GM18507 (cell line): Measurements from ENCODE around the gene GALNT17.

Experiments
- DNase-seq: peaks from one replicate; pipeline ENCODE4 v3.0.0; 2011; ENCODE audit warnings: low read depth; ENCODE audit not compliant: insufficient read length; ENCODE audit errors: extremely low spot score
- FAIRE-seq: peaks from 2 replicates; lab custom pipeline; 2011; peaks lifted over from hg19 to GRCh38; lab: Jason Lieb, UNC

The GALNT17 gene

DNA sequence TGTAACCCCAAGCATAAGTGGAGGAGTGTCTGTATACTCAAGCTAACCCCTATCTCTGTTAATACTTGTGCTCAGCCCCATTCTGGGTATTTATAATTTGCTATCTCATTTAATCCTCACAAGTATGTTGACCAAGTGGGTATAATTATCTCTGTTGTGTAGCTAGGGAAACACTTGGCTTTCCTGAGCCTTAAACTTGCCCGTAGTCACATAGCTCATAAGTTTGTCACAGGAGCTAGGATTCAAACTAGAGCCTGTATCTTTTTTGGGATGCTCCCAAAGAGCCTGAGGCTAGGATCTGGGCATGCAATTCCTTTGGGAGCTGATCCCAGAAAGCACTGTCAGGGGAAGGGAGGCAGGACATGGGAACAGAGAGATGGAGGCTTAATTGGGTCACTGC is 377.4 kb downstream of the GALNT17 start:
- FAIRE-seq (no peak), DNase-seq (no peak)

DNA sequence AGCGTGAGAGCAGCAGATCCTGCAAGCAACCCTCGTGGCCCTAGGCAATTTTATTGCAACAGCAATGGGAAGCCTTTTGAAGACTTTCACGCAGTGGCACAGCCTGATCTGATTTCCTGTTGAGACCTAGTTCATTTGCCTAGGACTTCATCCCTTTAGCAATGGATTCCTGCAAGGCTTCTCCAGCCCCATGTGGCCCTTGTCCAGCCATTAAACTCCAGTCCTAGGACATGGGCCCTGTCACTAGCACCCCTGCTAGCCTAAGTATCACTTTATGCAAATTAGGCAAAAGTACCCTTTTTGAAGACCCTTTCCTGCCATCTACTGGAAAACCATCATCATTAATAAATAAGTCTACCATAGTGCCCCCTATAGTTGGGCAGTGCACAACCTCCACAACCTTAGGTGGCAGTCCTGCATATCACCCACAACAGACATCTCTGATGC is 379.4 kb downstream of the GALNT17 start:
- DNase-seq (no peak), FAIRE-seq (no peak)

DNA sequence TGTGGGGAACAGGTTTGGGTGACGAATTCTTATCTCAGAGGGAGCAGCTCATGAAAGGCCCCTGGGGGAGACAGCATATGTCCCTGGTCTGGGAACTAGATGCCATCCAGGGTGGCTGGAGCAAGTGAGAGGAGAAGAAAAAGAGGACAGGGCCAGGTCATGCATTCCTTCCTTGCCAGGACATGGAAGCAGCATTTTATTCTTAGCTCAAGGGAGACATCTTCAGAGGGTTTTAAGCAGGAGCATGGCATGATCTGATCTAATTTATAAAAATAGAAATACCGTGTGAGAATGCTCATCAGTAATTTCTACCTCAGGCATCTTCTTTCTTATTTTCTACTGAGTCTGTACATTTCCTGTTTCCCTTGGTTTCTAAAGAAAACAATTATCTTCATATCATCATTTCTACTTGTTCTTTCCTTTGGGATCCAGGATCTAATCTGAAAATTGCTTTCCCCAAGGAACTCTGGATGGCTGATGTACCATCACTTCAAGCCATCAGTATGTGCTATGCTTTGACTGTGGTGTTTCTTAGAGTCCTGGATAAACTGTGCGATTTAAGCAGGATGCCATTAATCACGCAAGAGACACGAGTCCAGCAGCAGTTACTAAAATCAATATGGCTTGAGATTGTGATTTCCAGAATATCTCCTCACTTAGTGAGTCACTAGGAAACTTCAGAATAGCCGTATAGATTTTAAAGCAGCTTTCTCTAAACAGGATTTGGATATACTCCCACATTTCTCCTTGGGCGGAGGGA is 386.2 kb downstream of the GALNT17 start:
- DNase-seq: no peak
- no peak for FAIRE-seq

DNA sequence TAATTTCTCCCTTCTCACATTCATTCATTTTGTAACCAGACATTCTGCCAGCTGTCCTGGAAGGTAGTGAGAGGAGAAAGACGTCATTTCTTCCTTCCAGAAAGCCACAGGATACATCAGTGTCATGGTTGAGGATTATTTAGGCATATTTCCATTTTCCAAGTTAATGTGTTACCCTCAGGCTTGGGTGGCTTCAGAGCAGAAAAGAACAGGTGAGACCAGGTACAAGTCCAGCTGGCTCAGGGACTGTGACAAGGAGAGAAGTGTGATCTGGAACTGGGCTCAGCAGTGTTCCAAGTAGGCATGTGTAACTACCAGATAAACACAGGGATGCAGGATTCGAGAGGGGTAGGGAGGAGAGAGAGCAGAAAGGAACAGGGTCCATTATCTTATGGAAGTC is 386.9 kb downstream of the GALNT17 start:
- DNase-seq (no peak), FAIRE-seq (no peak)

DNA sequence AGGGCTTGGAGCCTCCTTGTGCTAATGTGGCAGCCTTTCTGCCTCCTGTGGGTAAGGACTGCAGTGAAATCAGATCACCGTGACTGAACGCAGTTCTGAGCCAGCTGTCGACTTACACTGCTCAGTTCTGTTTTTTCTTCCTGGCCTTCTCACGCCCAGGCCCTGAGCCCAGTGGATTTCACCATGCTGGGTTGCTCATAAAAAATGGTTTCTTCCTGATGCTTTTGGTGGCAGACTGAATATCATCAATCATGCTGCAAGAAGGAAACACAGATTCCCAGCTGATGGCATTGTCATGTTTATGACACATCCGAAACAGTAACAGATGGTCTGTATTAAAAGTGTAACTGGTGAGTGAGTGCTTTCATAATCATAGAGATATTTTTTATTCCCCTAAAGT is 389.6 kb downstream of the GALNT17 start:
- DNase-seq (no peak), FAIRE-seq (no peak)

DNA sequence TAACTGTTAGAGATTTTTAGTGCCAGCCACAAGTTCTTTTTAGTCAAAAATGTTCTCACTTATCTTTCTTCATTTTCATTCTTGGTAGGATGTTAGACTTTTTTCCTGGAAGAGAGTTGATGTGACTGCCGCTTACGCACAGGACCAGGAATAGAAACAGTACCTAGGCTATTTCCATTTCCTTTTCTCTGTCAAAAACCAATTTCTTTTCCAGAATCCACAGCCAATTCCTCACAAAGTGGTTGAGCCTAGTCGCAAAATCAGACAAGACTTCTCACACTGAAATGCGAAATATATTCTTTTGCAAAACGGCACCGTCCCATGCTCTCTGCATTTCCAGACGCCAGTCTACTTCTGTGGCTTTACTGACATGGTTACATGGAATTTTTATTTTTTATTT is 394.2 kb downstream of the GALNT17 start:
- FAIRE-seq: no peak

DNA sequence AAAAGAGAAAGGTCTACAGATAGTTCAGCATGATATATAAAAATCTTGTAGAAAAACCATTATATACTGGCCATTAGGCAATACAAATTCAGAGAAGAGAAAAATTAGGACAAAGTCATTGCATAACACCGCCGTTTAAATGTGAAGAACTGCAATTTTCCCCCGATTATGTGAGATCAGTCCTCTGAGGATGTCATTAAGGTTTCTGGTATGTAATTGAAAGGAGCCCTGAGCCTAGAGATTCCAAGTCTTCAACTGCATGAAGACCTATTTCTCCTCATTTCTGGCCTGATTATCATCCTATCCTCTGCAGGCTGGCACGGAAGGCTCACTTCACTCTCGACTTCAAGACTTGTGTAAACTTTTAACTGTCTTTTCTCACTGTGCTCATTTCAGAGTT is 395.3 kb downstream of the GALNT17 start:
- no peak for FAIRE-seq
- no peak for DNase-seq

More for the DNA sequence above, 394.2 kb downstream of the GALNT17 start:
- DNase-seq: no peak

DNA sequence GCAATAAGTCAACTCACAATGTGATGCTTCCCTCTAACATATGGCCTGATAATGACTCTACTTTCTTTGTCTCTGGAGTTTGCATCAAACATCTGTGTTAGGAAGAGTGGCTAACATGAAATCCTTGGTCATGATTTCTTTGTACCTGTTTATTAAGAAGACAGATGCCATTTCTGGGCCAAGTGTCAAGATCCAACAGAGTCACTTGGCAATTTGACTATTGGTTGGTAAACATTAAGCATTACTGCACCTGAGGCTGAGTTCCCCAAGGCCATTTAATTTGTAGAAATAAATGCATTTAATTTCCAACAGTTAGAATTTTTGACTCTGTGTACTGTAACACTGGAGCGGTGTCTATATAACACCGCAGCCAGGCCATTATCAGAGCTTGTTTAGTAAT is 403.7 kb downstream of the GALNT17 start:
- no peak for FAIRE-seq
- DNase-seq: no peak

DNA sequence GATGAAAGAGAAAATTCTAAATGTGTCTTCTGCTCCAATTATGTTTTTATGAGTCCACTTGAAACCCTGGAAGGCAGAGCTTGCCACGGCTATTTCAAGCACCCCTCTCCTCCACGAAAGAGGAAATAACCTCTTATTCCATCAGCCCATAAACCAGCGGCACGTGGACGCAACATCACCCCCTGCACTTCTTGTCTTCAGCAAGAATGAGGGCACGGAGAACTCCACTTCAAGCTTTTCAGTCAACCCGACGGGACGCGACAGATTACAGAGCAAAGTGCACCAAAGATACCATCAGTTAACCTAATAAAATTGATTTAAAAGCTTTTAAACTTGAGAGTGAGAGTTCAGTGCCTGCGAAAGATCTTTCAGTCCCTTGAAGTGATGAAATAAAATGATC is 406.3 kb downstream of the GALNT17 start:
- no peak for DNase-seq
- no peak for FAIRE-seq

DNA sequence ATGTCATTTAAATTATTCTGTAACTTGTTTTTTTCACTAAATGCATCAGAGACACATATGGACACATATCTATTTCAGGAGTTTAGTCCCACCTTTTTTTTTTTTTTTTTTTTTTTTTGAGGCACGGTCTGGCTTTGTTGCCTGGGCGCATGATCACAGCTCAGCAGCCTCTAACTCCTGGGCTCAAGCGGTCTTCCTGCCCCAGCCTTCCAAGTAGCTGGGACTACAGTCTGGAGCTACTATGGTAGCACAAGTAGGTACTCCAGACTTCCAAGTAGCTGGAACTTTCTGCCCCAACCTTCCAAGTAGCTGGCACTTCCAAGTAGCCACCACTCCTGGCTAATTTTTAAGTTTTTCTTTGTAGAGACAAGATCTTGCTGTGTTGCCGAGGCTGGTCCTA is 407.7 kb downstream of the GALNT17 start:
- FAIRE-seq: no peak

DNA sequence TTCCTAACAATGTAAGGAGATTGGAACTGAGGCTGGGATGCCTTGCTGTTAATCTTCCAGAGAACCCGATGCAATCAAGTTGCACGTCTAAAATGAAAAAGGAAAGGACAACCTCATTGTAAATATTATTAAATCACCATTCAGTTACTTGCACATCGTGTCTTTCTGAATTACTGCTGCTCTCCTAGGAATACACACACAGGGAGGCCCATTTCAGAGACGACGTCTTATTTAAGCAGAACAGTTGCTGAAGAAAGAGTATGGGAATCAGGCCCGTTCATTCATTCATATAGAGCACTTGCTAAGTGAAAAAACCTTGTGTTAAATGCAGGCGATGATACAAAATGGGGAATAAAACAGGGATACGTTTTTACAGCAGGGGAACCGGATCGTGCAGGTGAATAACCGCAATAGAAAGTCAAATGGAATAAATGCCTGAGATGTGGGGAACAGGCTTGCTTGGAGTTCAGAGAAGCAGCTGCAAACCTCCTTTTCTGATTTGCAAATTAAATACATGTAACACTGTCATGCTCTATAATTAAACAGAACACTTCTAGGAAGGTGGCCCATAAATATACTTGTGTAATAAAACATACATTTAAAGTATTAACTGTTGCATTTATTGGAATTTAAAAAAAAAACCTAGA is 409.9 kb downstream of the GALNT17 start:
- FAIRE-seq (no peak), DNase-seq (no peak)

More for the DNA sequence above, 407.7 kb downstream of the GALNT17 start:
- no peak for DNase-seq

DNA sequence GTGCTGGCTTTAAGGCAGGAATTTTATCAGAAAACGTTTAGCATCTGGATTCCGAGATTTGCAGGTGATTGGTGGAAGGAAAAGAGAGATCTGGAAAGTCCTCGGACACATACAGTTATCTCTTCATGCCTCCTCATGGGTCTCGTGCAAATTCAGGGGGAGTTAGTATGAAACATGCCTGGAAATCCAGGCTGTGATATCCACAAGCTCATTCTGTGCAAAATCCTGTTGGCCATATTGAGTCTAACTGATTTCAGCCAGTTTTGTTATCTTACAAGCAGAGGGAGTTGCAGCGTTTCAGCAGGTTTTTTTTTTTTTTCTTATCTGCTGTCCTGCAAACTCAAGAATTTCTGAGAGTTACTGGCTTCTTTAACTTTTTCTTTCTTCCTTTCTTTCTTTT is 411.5 kb downstream of the GALNT17 start:
- DNase-seq (no peak), FAIRE-seq (no peak)

DNA sequence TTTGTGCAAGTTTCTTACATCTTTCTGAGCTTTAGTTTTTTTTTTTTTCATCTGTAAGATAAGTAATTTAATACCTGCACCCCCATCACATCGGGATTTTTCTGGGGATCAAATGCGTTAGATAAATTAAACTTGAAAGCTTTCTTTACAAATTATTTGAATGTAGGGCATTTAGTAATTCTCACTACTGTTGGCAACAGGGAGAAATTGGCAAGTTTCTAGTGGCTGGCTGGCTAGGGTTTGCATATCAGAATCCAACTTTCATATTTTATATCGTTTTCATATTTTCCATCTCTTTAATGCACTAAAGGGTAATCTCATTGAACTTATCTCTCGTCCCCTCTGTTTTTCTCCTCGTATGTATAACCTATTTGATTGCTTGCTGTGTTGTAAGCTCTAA is 412.9 kb downstream of the GALNT17 start:
- no peak for FAIRE-seq

DNA sequence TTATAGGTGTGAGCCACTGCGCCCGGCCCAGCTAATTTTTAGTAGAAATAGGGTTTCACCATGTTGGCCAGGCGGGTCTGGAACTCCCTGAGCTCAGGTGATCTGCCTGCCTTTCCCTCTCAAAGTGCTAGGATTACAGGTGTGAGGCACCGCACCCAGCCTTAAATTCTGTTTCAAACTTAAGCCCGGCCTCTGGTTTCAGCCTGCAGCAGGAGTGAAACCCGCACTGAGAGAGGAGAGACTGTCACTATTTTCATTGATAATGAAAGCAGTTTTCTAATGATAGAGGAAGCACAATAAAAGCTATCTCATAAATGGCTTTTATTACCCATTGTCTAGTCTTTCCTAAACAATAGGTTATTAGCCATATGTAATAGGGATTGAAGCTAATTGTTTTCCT is 415.5 kb downstream of the GALNT17 start:
- DNase-seq: no peak

More for the DNA sequence above, 412.9 kb downstream of the GALNT17 start:
- DNase-seq: no peak

DNA sequence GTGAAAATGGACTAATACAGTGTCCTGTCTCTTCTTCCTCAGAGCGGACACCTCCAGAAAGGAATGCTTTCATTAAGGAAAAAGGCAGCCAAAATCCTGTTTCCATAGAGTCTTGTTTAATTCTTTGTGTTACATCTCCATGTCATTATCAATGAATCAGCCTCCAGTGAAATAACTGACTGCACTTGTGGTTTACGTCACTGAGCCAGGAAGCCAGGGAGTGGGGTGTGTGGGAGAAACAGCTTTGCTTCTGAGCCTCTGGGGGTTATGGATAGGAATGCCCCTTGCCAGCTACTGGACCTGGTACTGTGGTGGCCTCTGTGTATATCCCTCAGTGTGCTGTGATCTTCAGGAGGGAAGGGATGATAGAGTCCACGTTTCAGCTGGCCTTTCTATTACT is 416.8 kb downstream of the GALNT17 start:
- no peak for DNase-seq
- FAIRE-seq: no peak

More for the DNA sequence above, 415.5 kb downstream of the GALNT17 start:
- no peak for FAIRE-seq

DNA sequence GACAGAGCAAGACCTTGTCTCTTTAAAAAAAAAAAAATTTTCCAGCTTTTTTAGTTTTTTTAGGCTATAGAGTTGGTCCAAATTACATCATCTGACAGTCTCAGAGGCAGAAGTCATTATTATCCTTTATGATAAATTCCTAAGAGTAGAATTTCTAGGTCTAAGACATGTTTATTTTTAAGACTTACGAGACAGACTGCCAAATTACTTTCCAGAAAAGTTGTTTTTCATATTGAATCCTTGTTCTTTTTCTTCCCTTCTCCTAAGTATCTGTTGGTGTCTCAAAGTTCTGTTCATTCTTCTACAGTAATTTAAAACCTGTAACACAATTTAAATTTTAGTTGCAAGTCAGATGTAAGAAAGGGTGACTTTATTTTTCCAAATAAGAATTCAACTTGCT is 421.4 kb downstream of the GALNT17 start:
- DNase-seq: no peak
- FAIRE-seq: no peak

DNA sequence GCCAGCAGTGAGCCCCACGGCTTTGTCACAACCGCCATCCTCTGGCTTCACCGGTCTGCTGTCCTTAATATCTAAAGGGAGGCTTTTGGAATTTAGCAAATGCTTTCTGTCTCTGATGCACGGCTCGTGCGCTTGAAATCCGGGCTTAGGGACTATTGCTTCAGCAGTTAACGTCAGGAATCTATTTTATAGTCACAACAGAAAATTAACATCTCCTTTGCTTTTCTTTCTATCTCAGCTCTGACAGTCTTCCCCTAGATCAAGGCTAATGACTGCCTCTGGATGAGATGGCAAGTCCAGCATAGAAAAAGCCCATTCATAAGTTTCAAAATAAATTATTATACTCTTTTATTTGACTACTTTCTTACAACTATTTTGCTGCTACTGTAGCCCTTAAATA is 423.8 kb downstream of the GALNT17 start:
- FAIRE-seq: no peak
- DNase-seq: no peak

DNA sequence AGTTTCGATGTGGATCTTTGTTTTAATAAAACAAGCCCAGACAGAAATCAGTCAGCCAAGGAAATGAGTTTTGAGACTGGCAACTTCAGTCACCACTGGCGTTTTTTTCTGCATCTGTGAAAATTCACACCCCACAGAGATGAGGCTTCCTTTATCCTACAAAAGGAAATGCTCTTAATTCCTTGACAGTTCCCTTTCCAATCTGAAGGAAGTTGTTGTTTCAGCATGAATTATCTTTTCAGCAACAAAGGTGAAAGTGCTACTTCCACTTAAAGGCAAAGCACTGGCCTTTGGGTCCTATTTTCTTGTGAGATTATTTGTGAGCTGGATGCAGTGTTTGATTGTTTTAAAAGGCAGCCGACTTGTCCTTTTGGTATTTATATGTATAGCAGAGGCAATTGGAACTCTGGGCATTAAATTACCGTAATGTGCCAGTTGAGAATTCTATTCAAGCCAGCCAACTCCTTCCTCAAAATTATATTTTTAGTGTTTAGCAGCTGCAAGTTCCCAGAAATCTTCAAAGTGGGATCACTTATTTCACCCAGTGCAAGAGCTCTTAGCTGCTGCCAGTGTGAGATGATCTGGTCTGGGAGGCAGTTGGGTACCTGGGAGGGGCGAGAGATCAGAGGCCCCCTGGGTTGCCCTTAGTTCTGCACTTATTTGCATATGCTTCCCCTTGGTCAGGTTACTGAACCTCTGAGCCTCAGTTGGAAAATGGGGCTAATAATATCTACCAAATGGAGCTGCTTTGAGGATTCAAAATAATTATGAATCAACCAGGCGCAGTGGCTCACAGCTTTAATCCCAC is 427.1 kb downstream of the GALNT17 start:
- DNase-seq (no peak), FAIRE-seq (no peak)

DNA sequence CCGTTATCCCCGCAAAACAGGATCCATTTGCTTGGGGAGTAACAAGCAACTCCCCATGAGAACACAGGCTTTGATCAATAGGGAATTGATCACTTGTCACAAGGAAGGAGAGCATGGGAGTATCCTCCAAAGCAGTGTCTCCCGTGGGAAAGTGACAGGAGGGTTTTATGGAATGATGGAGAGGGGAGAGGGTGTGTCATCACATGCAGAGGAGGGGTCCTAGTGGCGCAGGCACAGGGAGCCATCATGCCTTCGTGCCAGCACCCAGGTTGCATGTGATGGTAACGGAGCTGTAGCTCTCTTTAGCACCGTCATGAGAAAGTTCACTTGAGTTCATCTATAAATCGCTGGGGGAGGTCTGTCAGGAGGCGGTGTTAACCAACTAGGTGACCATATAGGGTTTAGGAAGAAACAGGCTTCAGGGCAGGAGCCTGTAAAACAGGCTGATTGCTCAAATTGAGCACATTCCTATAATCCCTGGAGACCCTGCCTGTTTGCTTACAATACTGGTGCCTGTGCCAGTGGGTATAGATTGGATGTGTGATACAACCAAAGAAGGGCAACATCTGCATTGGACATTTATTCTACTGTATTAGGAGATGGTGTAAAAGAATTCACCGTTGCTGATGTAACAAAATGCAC is 428.5 kb downstream of the GALNT17 start:
- no peak for FAIRE-seq

DNA sequence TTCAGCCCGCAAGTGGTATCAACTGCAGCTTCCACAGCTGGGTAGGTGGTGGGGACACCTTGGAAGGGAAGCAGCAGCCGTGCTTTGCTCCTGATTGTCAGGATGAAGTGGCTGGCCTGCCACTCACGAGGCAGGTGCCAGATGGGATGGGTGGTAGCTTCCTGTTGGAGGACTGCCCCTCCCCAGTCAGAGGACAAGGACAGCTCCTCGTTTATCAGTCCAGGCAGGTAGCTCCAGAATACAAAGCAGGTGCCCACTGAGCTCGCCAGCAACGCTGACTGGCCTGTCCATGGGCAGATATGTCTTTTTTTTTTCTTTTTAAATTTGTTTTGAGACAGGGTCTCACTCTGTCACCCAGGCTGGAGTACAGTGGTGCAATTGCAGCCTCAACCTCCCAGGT is 431.3 kb downstream of the GALNT17 start:
- DNase-seq (no peak), FAIRE-seq (no peak)

More for the DNA sequence above, 428.5 kb downstream of the GALNT17 start:
- DNase-seq: no peak
